ENCODE results near the gene HOXB7. TPM values are rescaled to one million over a fixed set of nuclear protein-coding genes. Genes with fewer than 3 reads are reported as not detected.

The HOXB7 gene
- total RNA-seq, 2 experiments from 2014 or later, result 1.6 to 1.7 TPM

GRCh38 chr17:48615963-48616716, 5.3 kb upstream of the HOXB7 start:
- peaks cover 6% of the 10 kb centered on the region for H3K36me3 Mint-ChIP-seq (ENCODE audit: low read depth)

GRCh38 chr17:48615047-48615962, 4.5 kb upstream of the HOXB7 start, which contains the start of gene HOXB8:
HOXB8 (minus strand) TSS chr17:48615292; CDS start chr17:48614704, 588 bp downstream.
- no peaks in the 10 kb centered on the region for H3K9me3 Mint-ChIP-seq
- ChIA-PET POLR2A (interaction anchor here (0.8 to 1.4 kb wide), 5 partner anchors 8 to 22 kb away, joined by 3 to 5 read pairs (median 3); no protein-coding TSS in a partner anchor), CTCF (interaction anchor here (0.8 to 1.3 kb wide), 7 partner anchors 21 to 353 kb away, joined by 3 to 5 read pairs (median 3); partner anchors contain the start of genes HOXB5 and PRAC2)
- H3K27ac Mint-ChIP-seq, result peak within 1 kb of the TSS; percentile 62
- peak within 1 kb of the TSS; percentile 35 for H3K4me3 Mint-ChIP-seq
- peaks cover 54% of the 10 kb centered on the region for H3K4me1 Mint-ChIP-seq
- peaks cover 84% of the 10 kb centered on the region for H3K27me3 Mint-ChIP-seq
- peaks cover 9% of the 10 kb centered on the region for H3K36me3 Mint-ChIP-seq (ENCODE audit: low read depth)
- DNase-seq, result no peak

More at GRCh38 chr17:48615963-48616716, 5.3 kb upstream of the HOXB7 start:
- Mint-ChIP-seq H3K27ac (peak overlapping the region; percentile 62), H3K9me3 (no peaks in the 10 kb centered on the region), H3K4me1 (peaks cover 49% of the 10 kb centered on the region), H3K4me3 (peak overlapping the region; percentile 10), H3K27me3 (peaks cover 89% of the 10 kb centered on the region)
- DNase-seq, result no peak
- ChIA-PET CTCF (interaction anchor here (0.7 to 1.2 kb wide), 5 partner anchors 9 to 347 kb away, joined by 3 to 5 read pairs (median 3); partner anchors contain the start of gene HOXB5), POLR2A (interaction anchor here (0.8 to 1.2 kb wide), 3 partner anchors 9 to 21 kb away, joined by 3 to 5 read pairs (median 3); no protein-coding TSS in a partner anchor)

- CTCF ChIA-PET, result interaction anchor here (0.6 to 2.4 kb wide), 10 partner anchors 8 to 587 kb away, joined by 3 to 9 read pairs (median 4); partner anchors contain the start of genes HOXB5, HOXB9 and PRAC2
- Mint-ChIP-seq H3K4me1 (peaks cover 54% of the 10 kb centered on the region), H3K4me3 (peak overlapping the region; percentile 35), H3K27me3 (peaks cover 80% of the 10 kb centered on the region), H3K27ac (no peak overlapping the region), H3K9me3 (no peaks in the 10 kb centered on the region), H3K36me3 (ENCODE audit: low read depth) (peaks cover 9% of the 10 kb centered on the region)
- POLR2A ChIA-PET, result interaction anchor here (0.8 to 1.9 kb wide), 4 partner anchors 11 to 110 kb away, joined by 3 to 7 read pairs (median 4); partner anchors contain the start of gene HOXB5
- no peak for DNase-seq
Measured at GRCh38 chr17:48613862-48614694, 3.3 kb upstream of the HOXB7 start.

- Mint-ChIP-seq H3K27ac (no peak overlapping the region), H3K4me1 (peaks cover 48% of the 10 kb centered on the region), H3K4me3 (peak overlapping the region; percentile 65), H3K36me3 (ENCODE audit: low read depth) (peaks cover 11% of the 10 kb centered on the region), H3K9me3 (no peaks in the 10 kb centered on the region), H3K27me3 (peaks cover 79% of the 10 kb centered on the region)
- CTCF ChIA-PET, result interaction anchor here (0.8 to 2.4 kb wide), 17 partner anchors 9 to 586 kb away, joined by 3 to 9 read pairs (median 4); partner anchors contain the start of genes HOXB5, HOXB9 and PRAC2
- DNase-seq, result peak; percentile 54
- POLR2A ChIA-PET, result interaction anchor here (0.9 to 1.9 kb wide), 4 partner anchors 13 to 348 kb away, joined by 3 to 7 read pairs (median 4); partner anchors contain the start of genes HOXB5 and HOXB9
Measured at GRCh38 chr17:48612854-48613691, 2.3 kb upstream of the HOXB7 start.

- H3K27me3 Mint-ChIP-seq, result peaks cover 77% of the 10 kb centered on the region
- H3K4me3 Mint-ChIP-seq, result peak overlapping the region; percentile 62
- H3K27ac Mint-ChIP-seq, result no peak overlapping the region
- CTCF ChIA-PET, result interaction anchor here (0.8 to 2.4 kb wide), 15 partner anchors 9 to 532 kb away, joined by 3 to 9 read pairs (median 4); partner anchors contain the start of genes HOXB5, HOXB9 and PRAC2
- POLR2A ChIA-PET, result interaction anchor here (0.9 to 1.9 kb wide), 4 partner anchors 14 to 347 kb away, joined by 3 to 7 read pairs (median 4); partner anchors contain the start of genes HOXB5 and HOXB9
- H3K36me3 Mint-ChIP-seq (ENCODE audit: low read depth), result peaks cover 11% of the 10 kb centered on the region
- peaks cover 47% of the 10 kb centered on the region for H3K4me1 Mint-ChIP-seq
- H3K9me3 Mint-ChIP-seq, result no peaks in the 10 kb centered on the region
- DNase-seq, result no peak
Measured at GRCh38 chr17:48612456-48612853, 1.6 kb upstream of the HOXB7 start.

GRCh38 chr17:48611681-48612455, 1.1 kb upstream of the HOXB7 start:
- Mint-ChIP-seq H3K4me3 (peak overlapping the region; percentile 88), H3K9me3 (no peaks in the 10 kb centered on the region), H3K27me3 (peaks cover 76% of the 10 kb centered on the region), H3K4me1 (peaks cover 41% of the 10 kb centered on the region), H3K27ac (no peak overlapping the region), H3K36me3 (ENCODE audit: low read depth) (peaks cover 11% of the 10 kb centered on the region)
- ChIA-PET POLR2A (interaction anchor here (1.2 kb wide), 1 partner anchor 347 kb away, joined by 4 read pairs; no protein-coding TSS in a partner anchor), CTCF (no interaction called here)
- no peak for DNase-seq

GRCh38 chr17:48611213-48611612, 396 bp upstream of the HOXB7 start:
- POLR2A ChIA-PET, result no interaction called here
- H3K36me3 Mint-ChIP-seq (ENCODE audit: low read depth), result peaks cover 11% of the 10 kb centered on the region
- H3K27ac Mint-ChIP-seq, result peak overlapping the region; percentile 53
- H3K4me3 Mint-ChIP-seq, result peak overlapping the region; percentile 88
- CTCF ChIA-PET, result no interaction called here
- H3K9me3 Mint-ChIP-seq, result no peaks in the 10 kb centered on the region
- no peak for DNase-seq
- H3K4me1 Mint-ChIP-seq, result peaks cover 39% of the 10 kb centered on the region
- peaks cover 76% of the 10 kb centered on the region for H3K27me3 Mint-ChIP-seq

- POLR2A ChIA-PET, result interaction anchor here (0.8 to 1.7 kb wide), 9 partner anchors 8 to 562 kb away, joined by 3 to 10 read pairs (median 4); partner anchors contain the start of genes HOXB5, HOXB9 and NFE2L1
Measured at GRCh38 chr17:48609759-48610281, 997 bp downstream of the HOXB7 start.

GRCh38 chr17:48609033-48609432, 1.8 kb downstream of the HOXB7 start:
- no peak for DNase-seq
- peaks cover 8% of the 10 kb centered on the region for H3K36me3 Mint-ChIP-seq (ENCODE audit: low read depth)
- H3K4me3 Mint-ChIP-seq, result peak overlapping the region; percentile 88
- ChIA-PET POLR2A (interaction anchor here (1.1 to 1.7 kb wide), 6 partner anchors 10 to 142 kb away, joined by 3 to 4 read pairs (median 4); partner anchors contain the start of gene HOXB5), CTCF (interaction anchor here (0.7 to 1.6 kb wide), 3 partner anchors 9 to 584 kb away, joined by 4 to 10 read pairs (median 5); no protein-coding TSS in a partner anchor)
- H3K9me3 Mint-ChIP-seq, result no peaks in the 10 kb centered on the region
- no peak overlapping the region for H3K27ac Mint-ChIP-seq
- H3K4me1 Mint-ChIP-seq, result peaks cover 38% of the 10 kb centered on the region
- peaks cover 76% of the 10 kb centered on the region for H3K27me3 Mint-ChIP-seq

More at GRCh38 chr17:48609759-48610281, 997 bp downstream of the HOXB7 start:
- Mint-ChIP-seq H3K9me3 (no peaks in the 10 kb centered on the region), H3K36me3 (ENCODE audit: low read depth) (peaks cover 8% of the 10 kb centered on the region), H3K27ac (no peak overlapping the region), H3K4me3 (peak overlapping the region; percentile 88), H3K27me3 (peaks cover 75% of the 10 kb centered on the region), H3K4me1 (peaks cover 38% of the 10 kb centered on the region)
- CTCF ChIA-PET, result interaction anchor here (0.7 to 1.6 kb wide), 4 partner anchors 8 to 20 kb away, joined by 3 to 10 read pairs (median 4); no protein-coding TSS in a partner anchor
- DNase-seq, result no peak

GRCh38 chr17:48608494-48608834, 2.4 kb downstream of the HOXB7 start:
- Mint-ChIP-seq H3K36me3 (ENCODE audit: low read depth) (peaks cover 8% of the 10 kb centered on the region), H3K4me3 (no peak overlapping the region), H3K4me1 (peaks cover 36% of the 10 kb centered on the region), H3K9me3 (no peaks in the 10 kb centered on the region), H3K27ac (no peak overlapping the region), H3K27me3 (peaks cover 77% of the 10 kb centered on the region)
- POLR2A ChIA-PET, result interaction anchor here (1.3 to 1.7 kb wide), 4 partner anchors 10 to 28 kb away, joined by 3 to 4 read pairs (median 4); partner anchors contain the start of gene HOXB5
- DNase-seq, result no peak
- CTCF ChIA-PET, result interaction anchor here (0.7 to 2.1 kb wide), 3 partner anchors 15 to 583 kb away, joined by 4 to 8 read pairs (median 5); partner anchors contain the start of gene HOXB5

Measured in activated CD4-positive, alpha-beta memory T cell treated with anti-CD3 and anti-CD28 coated beads, Interleukin-2, amount 10 ng/mL, durations not matched to agents 7 days and 5 days (primary cell).